CD4-positive, alpha-beta T cell treated with Interleukin-4 for 1 hour (primary cell): ENCODE data around the gene ATP9A.
"Not testable (repeated sequence)": the region's sequence is repeated elsewhere in the genome, so short reads cannot be mapped to it uniquely, and the experiment has no call there.

Experiments
- DNase-seq, 2 donors: peaks; one replicate each; pipeline ENCODE4 v3.0.0-alpha.2; 2020 to 2022

ATP9A gene

DNA sequence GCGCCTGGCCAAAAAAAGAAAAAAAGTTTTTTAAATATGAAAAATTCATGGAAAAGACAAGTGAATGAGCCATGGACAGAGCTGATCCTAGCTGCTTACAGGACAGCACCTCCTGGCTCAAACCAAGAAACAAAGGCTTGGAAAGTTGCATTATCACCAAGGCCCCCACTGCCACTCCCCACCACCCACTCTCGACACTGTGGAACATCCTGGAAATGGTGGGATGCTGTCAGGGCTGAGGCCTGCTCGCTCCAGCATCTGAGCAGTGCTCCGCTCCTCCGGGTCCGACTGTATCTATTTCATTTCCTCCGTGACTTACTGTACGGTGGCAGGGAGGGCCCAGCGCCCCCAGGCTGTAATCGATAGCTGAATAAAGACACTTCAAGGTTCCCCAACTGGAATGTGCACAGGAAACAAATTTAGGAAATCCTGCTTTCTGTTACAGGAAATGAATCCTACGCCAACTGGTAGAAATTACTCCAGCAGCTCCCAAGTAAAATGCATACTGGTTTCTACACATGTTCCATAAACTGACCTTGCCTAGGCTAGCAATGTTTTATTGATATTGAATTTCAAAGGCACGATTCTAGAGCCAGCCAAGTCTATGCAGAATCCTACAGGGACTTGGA, 116.2 kb downstream of the ATP9A start:
- DNase-seq = no peak

GRCh38 chr20:51650685-51651134, 117.5 kb downstream of the ATP9A start:
- DNase-seq = peak in 1 of 2 donors; percentile 39

DNA sequence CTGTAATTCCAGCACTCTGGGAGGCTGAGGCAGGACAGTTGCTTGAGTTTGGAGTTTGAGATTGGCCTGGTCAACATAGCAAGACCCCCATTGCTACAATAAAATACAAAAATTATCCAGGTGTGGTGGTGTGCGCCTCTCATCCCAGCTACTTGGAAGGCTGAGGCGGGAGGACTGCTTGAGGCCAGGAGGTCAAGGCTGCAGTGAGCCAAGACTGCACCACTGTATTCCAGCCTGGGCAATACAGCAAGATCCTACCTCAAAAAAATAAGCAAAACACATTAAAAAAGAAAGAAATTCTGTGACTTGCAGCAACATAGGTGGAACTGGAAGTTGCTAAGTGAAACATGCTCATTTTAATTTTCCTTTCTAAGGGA, 119.6 kb downstream of the ATP9A start:
- no peak for DNase-seq

- DNase-seq = no peak
Observed at GRCh38 chr20:51647674-51648570, 120.3 kb downstream of the ATP9A start.

DNA sequence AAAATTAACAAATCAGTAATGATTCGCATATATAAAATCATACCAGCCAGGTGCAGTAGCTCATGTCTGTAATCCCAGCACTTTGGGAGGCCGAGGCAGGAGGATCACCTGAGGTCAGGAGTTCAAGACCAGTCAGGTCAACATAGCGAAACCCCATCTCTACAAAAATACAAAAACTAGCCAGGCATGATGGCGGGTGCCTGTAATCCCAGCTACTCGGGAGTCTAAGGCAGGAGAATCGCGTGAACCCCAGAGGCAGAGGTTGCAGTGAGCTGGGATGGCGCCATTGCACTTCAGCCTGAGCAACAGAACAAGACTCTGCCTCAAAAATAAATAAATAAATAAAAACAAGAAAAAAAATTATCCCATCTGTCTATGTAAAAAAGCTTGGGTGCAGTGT, 124.4 kb downstream of the ATP9A start:
- DNase-seq = not testable (repeated sequence)

DNA sequence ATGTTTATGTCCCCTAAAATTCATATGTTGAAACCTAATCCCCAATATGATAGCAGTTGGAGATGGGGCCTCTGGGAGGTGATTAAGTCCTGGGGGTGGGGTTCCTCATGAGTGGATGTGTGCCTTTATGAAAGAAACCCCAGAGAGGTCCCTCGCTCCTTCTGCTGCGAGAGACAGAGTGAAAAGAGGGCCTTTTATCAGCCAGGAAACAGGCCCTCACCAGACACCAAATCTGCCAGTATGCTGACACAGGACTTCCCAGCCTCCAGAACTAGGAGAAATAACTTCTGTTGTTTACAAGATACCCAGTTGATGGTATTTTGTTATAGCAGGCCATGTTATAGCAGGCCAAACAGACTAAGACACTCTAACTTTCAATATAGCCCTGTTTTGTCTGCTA, 124.8 kb downstream of the ATP9A start:
- no peak for DNase-seq

DNA sequence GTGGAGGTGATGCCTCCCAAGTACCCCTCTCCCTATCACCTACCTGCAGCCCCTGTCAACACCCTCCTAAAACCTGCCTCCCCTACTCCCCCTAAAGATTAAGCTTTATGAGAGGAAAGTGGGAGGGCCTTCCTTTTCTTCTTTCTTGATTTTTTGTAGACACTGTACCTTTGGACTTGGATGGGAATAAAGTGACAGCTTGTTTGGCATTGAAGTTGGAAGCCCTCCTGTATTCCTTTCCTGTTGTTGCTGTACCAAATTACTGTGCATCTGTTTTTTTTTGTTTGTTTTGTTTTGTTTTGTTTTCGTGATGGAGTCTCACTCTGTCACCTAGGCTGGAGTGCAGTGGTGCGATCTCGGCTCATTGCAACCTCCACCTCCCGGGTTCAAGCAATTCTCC, 126.3 kb downstream of the ATP9A start:
- no peak for DNase-seq

DNA sequence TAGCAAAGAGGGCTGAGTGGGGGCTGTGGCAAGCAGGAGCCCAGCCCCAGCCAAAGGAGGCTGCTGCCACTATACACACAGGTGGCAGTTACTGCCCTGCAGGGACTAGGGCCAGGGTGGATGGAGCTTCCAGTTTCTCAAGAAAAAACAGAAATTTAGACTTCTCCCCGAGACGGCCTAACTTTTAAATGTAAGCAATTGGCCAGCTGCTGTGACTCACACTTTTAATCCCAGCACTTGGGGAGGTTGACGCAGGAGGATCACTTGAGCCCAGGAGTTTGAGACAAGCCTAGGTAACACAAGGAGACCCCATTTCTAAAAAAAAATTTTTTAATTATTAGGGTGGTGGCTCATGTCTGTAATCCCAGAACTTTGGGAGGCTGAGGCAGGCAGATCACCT, 127.4 kb downstream of the ATP9A start:
- DNase-seq = no peak

DNA sequence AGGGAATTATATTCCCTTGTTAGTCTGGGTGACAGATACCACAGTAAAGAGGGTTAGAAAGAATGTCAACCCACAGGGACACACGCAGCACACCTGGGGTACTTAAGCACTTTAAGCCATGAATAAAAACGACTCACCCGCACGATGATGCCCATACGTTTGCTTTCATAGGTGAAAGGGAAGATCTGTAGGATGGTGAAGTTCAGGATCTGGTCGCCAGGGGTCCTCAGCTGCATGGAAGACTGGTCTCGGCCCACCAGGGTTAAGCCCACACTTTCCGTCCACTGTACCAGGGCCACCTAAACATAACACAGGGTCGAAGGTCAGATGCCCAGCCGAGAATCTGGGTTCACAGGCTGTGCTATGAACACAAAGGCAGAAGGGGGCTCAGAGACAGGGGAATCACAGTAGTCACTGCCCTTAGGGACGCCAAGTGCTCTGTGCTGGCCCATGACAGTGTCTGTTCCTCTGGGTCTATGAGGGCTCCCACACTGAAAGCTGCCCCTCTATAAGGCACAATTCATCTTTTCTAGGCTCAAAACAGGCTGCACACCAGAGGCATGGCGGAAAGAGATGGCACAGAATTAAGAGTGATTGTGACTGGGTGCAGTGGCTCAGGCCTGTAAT, 128.9 kb downstream of the ATP9A start:
- peak; percentile 49 to 52 for DNase-seq

- no peak for DNase-seq
Observed at GRCh38 chr20:51637241-51637640, 130.9 kb downstream of the ATP9A start.

DNA sequence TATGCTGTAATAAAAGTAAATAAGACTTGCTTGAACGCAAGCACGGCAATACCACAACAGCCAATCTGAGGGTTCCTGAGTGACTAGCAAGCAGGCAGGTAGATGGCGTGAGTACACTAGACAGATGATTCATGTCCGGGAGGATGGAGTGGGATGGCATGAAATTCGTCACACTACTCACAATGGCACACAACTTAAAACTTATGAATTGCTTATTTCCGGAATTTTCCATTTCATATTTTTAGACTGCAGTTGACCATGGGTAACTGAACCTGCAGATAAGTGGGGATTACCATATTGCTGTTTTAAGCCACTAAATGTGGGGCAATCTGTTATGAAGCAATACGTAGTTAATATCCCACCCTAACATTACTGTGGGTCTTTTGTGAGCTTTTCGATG, 132.1 kb downstream of the ATP9A start:
- DNase-seq = no peak

GRCh38 chr20:51635680-51636079, 132.5 kb downstream of the ATP9A start:
- no peak for DNase-seq

- no peak for DNase-seq
Observed at GRCh38 chr20:51634877-51635276, 133.3 kb downstream of the ATP9A start.

DNA sequence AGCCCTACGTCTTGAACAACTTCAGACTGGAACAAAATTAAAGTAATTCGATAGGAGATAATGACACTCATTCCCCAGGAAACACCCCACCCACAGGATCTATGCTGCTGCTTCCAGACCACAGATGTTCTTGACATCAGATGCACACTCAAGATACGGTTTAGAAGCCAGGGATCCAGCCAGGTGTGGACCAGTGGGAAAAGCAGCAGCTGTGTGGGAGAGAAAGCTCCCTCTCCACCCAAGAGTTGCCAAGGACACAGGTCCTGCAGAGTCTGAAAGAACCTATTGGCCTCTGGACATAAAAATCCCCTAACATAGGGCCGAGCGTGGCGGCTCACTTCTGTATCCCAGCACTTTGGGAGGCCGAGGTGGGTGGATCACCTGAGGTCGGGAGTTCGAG, 133.9 kb downstream of the ATP9A start:
- no peak for DNase-seq

DNA sequence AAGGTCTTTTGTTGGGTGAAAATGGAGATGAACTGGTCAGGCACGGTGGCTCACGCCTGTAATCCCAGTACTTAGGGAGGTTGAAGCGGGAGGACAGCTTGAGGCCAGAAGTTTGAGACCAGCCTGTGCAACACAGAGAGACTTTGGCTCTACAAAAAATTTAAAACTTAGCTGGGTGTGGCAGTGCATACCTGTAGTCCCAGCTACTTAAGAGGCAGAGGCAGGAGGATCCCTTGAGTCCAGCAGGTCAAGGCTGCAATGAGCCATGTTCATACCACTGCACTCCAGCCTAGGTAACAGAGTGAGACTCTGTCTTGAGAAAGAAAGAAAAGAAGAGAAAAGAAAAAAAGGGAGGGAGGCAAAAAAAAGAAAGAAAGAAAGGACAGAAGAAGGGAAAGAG, 134.8 kb downstream of the ATP9A start:
- no peak for DNase-seq

- DNase-seq = no peak
Observed at GRCh38 chr20:51631953-51632352, 136.2 kb downstream of the ATP9A start.

GRCh38 chr20:51631011-51631950, 136.9 kb downstream of the ATP9A start:
- peak; percentile 29 to 55 for DNase-seq

DNA sequence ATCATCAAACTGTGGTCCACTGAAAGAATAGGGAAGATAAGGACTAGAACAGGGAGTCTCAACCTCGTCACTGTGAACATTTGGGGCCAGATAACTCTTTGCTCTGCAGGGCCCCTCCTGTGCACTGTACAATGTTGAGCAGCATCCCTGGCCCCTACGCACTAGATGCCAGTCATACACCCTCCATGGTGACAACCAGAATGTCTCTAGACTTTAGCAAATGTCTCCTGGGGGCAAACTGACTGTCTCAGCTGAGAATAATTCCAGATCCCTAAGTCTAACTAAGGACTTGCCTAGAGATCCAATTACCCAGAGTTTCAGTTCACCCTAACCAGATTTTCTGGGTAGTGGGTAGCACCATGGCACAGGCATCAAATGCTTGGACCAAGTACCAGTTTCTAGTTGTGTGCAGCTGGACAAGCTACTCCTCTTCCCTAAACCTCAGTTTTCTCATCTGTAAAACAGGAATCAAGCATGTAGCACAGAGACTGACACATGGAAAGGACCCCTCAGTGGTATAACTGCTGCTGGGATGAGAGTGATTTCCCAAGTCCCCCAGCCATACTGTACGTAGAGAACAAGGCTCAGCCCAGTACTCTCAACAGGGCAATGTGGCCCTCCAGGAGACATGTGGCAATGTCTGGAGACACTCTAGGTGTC, 138.7 kb downstream of the ATP9A start:
- no peak for DNase-seq

- no peak for DNase-seq
Observed at GRCh38 chr20:51628533-51629398, 139.4 kb downstream of the ATP9A start.

GRCh38 chr20:51627586-51627985, 140.6 kb downstream of the ATP9A start:
- no peak for DNase-seq

DNA sequence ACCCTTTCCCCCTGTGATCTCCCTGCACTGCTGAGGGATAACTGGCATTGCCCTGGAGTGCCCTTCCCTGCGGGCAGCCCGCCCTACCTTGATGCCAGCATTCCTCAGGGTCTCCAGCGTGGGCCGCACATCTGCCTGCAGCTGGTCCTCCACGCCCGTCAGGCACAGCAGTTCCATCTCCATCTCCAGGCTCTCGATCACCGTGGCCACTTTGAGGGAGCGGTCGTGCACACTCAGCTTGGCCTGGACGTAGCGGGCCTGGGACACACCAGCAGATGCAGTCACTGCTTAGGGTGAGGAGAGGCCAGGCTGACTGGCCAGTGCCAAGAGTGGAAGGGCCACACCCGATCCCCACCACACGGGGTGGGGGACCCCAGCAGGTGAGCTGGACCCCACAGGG, 143.1 kb downstream of the ATP9A start:
- no peak for DNase-seq
